Activated T-helper 1 cell treated with Interleukin-2 at 50 U/mL for 16 hours (primary cell): ENCODE results near the gene GDPD4.
A peak's percentile ranks its signal among the peaks of the same experiment; 100 is the strongest.

Source experiments
- DNase-seq: peaks from one replicate; pipeline ENCODE4 v3.0.0-alpha.2; 2020; ENCODE audit warnings: low read depth

Gene GDPD4

GRCh38 chr11:77204754-77205466, 96.6 kb downstream of the GDPD4 start:
- no peak for DNase-seq

- no peak for DNase-seq
These were observed 97.4 kb downstream of the GDPD4 start for GRCh38 chr11:77203901-77204753.

GRCh38 chr11:77202941-77203900, 98.3 kb downstream of the GDPD4 start:
- DNase-seq = no peak

GRCh38 chr11:77201991-77202841, 99.3 kb downstream of the GDPD4 start:
- DNase-seq = no peak

GRCh38 chr11:77201370-77201769, 100.1 kb downstream of the GDPD4 start:
- no peak for DNase-seq

- no peak for DNase-seq
These were observed 100.9 kb downstream of the GDPD4 start for GRCh38 chr11:77200351-77201268.

GRCh38 chr11:77199137-77199745, 102.2 kb downstream of the GDPD4 start:
- DNase-seq = no peak

GRCh38 chr11:77198440-77198849, 103.0 kb downstream of the GDPD4 start:
- DNase-seq = no peak

GRCh38 chr11:77197626-77198320, 103.7 kb downstream of the GDPD4 start:
- DNase-seq = no peak

- DNase-seq = no peak
These were observed 104.5 kb downstream of the GDPD4 start for GRCh38 chr11:77196961-77197360.

- no peak for DNase-seq
These were observed 106.3 kb downstream of the GDPD4 start for GRCh38 chr11:77195071-77195755.

- no peak for DNase-seq
These were observed 107.3 kb downstream of the GDPD4 start for GRCh38 chr11:77193911-77194830.

GRCh38 chr11:77193167-77193566, 108.3 kb downstream of the GDPD4 start:
- DNase-seq = no peak

- DNase-seq = peak; percentile 9
These were observed 109.5 kb downstream of the GDPD4 start for GRCh38 chr11:77191823-77192495.

GRCh38 chr11:77191429-77191822, 110.1 kb downstream of the GDPD4 start:
- no peak for DNase-seq

- DNase-seq = no peak
These were observed 111.0 kb downstream of the GDPD4 start for GRCh38 chr11:77190331-77191075.
